PC-9 (cell line): ENCODE results near the gene PPP2R2C. TPM values are rescaled to one million over a fixed set of nuclear protein-coding genes. Genes with fewer than 3 reads are reported as not detected.

Experiments used
- BruUV-seq: library from RNA; stranded (reverse); fragments of 400-500 nt; replicated peaks from 2 replicates; lab custom pipeline; 2021; lab: Mats Ljungman, UMichigan
- CTCF ChIA-PET: fragments of 300-600 bp; sonication (Branson Sonifier 250); formaldehyde crosslinking; loops from one replicate; lab custom pipeline; 2022; ENCODE audit warnings: antibody characterized with exemption; lab: Charles Lee
- POLR2A ChIA-PET: fragments of 300-600 bp; sonication (Branson Sonifier 250); formaldehyde crosslinking; loops from one replicate; lab custom pipeline; 2022; ENCODE audit warnings: antibody characterized with exemption; ENCODE audit not compliant: unreplicated experiment; lab: Charles Lee
- DNase-seq, 2 experiments: peaks; one replicate each; pipeline versions ENCODE4 v3.0.0 to v3.0.0-alpha.2; 2015 to 2022; ENCODE audit warnings: mixed read lengths in 1 of 2
- H2AFZ ChIP-seq: fragments of 200-600 bp; sonication (generic); 2 replicates; pipeline ENCODE4 v1.8.1; 2017; ENCODE audit warnings: antibody characterized with exemption
- H3F3A ChIP-seq: fragments of 200-600 bp; sonication (generic); 2 replicates; pipeline ENCODE4 v1.8.1; 2017; ENCODE audit warnings: antibody characterized with exemption, mild to moderate bottlenecking, low read depth; ENCODE audit not compliant: insufficient read depth
- H3K27ac ChIP-seq: fragments of 200-600 bp; sonication (generic); 2 replicates; pipeline ENCODE4 v1.6.1; 2016; ENCODE audit warnings: mixed run types
- H3K27me3 ChIP-seq: fragments of 200-600 bp; sonication (generic); 2 replicates; pipeline ENCODE4 v1.6.1; 2016; ENCODE audit warnings: low read depth, mixed run types; ENCODE audit not compliant: insufficient read depth
- H3K36me3 ChIP-seq: fragments of 200-600 bp; sonication (generic); 2 replicates; pipeline ENCODE4 v1.6.1; 2016; ENCODE audit warnings: low read depth, mixed run types
- H3K4me1 ChIP-seq: fragments of 200-600 bp; sonication (generic); replicated peaks from 2 replicates; pipeline ENCODE4 v1.6.1; 2016; ENCODE audit warnings: mixed run types; ENCODE audit not compliant: insufficient read depth
- H3K4me2 ChIP-seq: fragments of 200-600 bp; sonication (generic); 2 replicates; pipeline ENCODE4 v1.6.1; 2017; ENCODE audit warnings: mixed run types
- H3K4me3 ChIP-seq: fragments of 200-600 bp; sonication (generic); 2 replicates; pipeline ENCODE4 v1.6.1; 2016; ENCODE audit warnings: mixed run types
- H3K79me2 ChIP-seq: fragments of 200-600 bp; sonication (generic); 2 replicates; pipeline ENCODE4 v1.6.1; 2017; ENCODE audit warnings: low read depth, mixed run types
- H3K9me2 ChIP-seq: fragments of 200-600 bp; sonication (generic); 2 replicates; pipeline ENCODE4 v1.8.1; 2017; ENCODE audit warnings: mild to moderate bottlenecking; ENCODE audit not compliant: insufficient read depth
- H3K9me3 ChIP-seq: fragments of 200-600 bp; sonication (generic); 2 replicates; pipeline ENCODE4 v1.8.1; 2016; ENCODE audit warnings: low read depth; ENCODE audit not compliant: insufficient read depth
- H4K20me1 ChIP-seq: fragments of 200-600 bp; sonication (generic); 2 replicates; pipeline ENCODE4 v1.8.1; 2017; ENCODE audit not compliant: insufficient read depth
- EZH2 ChIP-seq: fragments of 200-600 bp; sonication (generic); IDR thresholded peaks from 2 replicates; pipeline ENCODE4 v1.8.0; 2017; ENCODE audit warnings: antibody characterized with exemption, low read depth
- intact Hi-C: fragments of 100-400 bp; cut with micrococcal nuclease; formaldehyde crosslinking; loops from one replicate; pipeline ENCODE4 v1.10.0; 2022; ENCODE audit not compliant: unreplicated experiment
- total RNA-seq: library from RNA; stranded (reverse); gene quantifications from 2 replicates; pipeline ENCODE4 v1.2.3, GENCODE V29; 2021
- TF ChIP-seq, protein P1 (sequence below): fragments of 200-600 bp; sonication (generic); conservative IDR thresholded peaks from 2 replicates; pipeline ENCODE4 v1.6.1; 2017; ENCODE audit warnings: mixed run types, antibody characterized with exemption, mild to moderate bottlenecking, moderate library complexity

Gene PPP2R2C
- total RNA-seq, 1 experiment from 2014 or later, result 40.9 TPM

DNA sequence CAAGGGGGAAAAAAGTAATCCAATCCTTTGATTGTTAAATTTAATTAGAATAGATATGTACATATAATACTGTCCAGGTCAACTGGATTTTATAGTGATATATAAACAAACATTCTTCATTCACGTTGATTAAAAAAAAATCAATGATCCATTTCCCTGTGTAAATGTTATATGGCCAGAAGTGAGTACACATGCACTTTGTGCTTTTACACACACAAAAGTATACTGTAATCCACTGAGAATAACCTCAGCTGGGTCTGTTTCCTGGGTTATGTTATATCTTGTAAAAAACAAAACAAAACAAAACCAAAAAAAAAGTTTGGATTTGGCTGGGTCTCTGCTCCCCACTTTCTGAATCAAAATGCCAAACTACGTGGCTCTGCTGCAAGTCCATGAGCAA, 151.1 kb downstream of the PPP2R2C start:
- Histone ChIP-seq H3K4me1 (no peaks in the 10 kb centered on the region), H3F3A (no peaks in the 10 kb centered on the region), H3K79me2 (no peaks in the 10 kb centered on the region), H4K20me1 (no peaks in the 10 kb centered on the region), H3K9me2 (no peaks in the 10 kb centered on the region), H2AFZ (no peak overlapping the region), H3K4me2 (no peak overlapping the region), H3K27ac (no peak overlapping the region), H3K9me3 (no peaks in the 10 kb centered on the region), H3K36me3 (no peaks in the 10 kb centered on the region), H3K4me3 (no peak overlapping the region), H3K27me3 (no peaks in the 10 kb centered on the region)
- TF ChIP-seq, protein P1, sequence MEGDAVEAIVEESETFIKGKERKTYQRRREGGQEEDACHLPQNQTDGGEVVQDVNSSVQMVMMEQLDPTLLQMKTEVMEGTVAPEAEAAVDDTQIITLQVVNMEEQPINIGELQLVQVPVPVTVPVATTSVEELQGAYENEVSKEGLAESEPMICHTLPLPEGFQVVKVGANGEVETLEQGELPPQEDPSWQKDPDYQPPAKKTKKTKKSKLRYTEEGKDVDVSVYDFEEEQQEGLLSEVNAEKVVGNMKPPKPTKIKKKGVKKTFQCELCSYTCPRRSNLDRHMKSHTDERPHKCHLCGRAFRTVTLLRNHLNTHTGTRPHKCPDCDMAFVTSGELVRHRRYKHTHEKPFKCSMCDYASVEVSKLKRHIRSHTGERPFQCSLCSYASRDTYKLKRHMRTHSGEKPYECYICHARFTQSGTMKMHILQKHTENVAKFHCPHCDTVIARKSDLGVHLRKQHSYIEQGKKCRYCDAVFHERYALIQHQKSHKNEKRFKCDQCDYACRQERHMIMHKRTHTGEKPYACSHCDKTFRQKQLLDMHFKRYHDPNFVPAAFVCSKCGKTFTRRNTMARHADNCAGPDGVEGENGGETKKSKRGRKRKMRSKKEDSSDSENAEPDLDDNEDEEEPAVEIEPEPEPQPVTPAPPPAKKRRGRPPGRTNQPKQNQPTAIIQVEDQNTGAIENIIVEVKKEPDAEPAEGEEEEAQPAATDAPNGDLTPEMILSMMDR, result no peak
- no peak for TF ChIP-seq EZH2
- POLR2A ChIA-PET, result no interaction called here
- intact Hi-C loops, result no loop called here
- CTCF ChIA-PET, result interaction anchor here (0.5 kb wide), 1 partner anchor 290 kb away, joined by 3 read pairs; no protein-coding TSS in a partner anchor
- no peak for DNase-seq
- no TSS peak for BruUV-seq

DNA sequence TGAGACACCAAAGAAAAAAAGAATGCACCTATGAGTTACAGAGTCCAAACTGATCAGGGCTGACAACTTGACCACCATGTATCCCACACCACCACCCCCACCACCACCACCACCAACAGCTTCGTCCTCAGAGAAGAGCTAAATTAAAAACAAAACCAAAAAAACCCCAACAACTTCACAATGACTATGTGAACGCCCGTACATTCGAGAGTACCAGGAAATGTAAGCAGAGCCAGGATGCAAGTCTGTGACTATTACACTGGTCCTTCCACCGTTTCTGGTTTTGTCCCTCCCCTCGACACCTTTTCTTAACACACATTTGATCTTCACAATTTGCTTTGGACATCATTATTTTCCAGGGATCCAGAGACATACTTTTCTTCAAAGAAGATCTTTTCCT, 151.8 kb downstream of the PPP2R2C start:
- no TSS peak for BruUV-seq
- no peaks in the 10 kb centered on the region for H3K4me1 ChIP-seq
- no peaks in the 10 kb centered on the region for H3K27me3 ChIP-seq
- ChIA-PET POLR2A (no interaction called here), CTCF (interaction anchor here (1.2 kb wide), 1 partner anchor 57 kb away, joined by 17 read pairs; no protein-coding TSS in a partner anchor)
- H3K4me3 ChIP-seq, result no peak overlapping the region
- TF ChIP-seq, protein P1, result no peak
- TF ChIP-seq EZH2, result no peak
- H3F3A ChIP-seq, result no peaks in the 10 kb centered on the region
- H3K27ac ChIP-seq, result no peak overlapping the region
- H4K20me1 ChIP-seq, result no peaks in the 10 kb centered on the region
- H3K36me3 ChIP-seq, result no peaks in the 10 kb centered on the region
- H3K79me2 ChIP-seq, result no peaks in the 10 kb centered on the region
- no peak for DNase-seq
- intact Hi-C loops, result no loop called here
- no peak overlapping the region for H3K4me2 ChIP-seq
- H2AFZ ChIP-seq, result no peak overlapping the region
- no peaks in the 10 kb centered on the region for H3K9me2 ChIP-seq
- H3K9me3 ChIP-seq, result no peaks in the 10 kb centered on the region

DNA sequence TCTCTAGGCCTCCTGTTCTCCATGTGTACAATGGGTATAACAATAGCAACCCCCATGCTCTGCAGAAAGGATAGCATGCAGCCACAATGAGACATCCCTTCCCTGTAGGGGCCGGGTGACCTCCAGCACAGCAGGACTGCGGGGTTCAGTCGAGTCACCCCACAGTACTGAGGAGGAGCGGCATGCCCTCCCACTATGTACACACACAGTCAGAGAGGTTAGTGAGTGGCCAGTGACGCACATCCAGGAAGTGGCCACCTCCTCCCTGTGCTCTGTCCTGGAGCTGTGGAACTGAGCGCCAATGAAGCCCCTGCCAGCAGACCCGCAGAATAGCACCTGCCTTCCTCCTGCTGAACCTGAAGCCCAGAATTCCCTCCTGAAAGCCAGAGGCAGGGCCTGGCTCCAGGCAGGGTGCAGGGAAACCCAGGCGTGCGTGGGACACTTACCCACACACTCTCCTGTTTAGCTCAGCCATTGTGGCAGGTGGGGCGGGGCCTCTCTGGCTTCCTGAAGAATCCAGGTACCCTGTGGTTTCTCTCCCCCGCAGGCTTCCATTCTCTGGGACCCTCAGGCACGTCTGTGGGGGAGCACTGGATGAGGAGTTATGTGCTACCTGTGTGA, 152.8 kb downstream of the PPP2R2C start:
- Histone ChIP-seq H3K27ac (no peak overlapping the region), H2AFZ (no peak overlapping the region), H3K9me2 (no peaks in the 10 kb centered on the region), H4K20me1 (no peaks in the 10 kb centered on the region), H3K4me2 (no peak overlapping the region), H3K27me3 (no peaks in the 10 kb centered on the region), H3K4me3 (no peak overlapping the region), H3K4me1 (no peaks in the 10 kb centered on the region), H3K36me3 (no peaks in the 10 kb centered on the region), H3F3A (no peaks in the 10 kb centered on the region), H3K9me3 (no peaks in the 10 kb centered on the region), H3K79me2 (no peaks in the 10 kb centered on the region)
- no TSS peak for BruUV-seq
- CTCF ChIA-PET, result interaction anchor here (0.6 to 1.2 kb wide), 2 partner anchors 56 to 106 kb away, joined by 4 to 17 read pairs; no protein-coding TSS in a partner anchor
- intact Hi-C loops, result no loop called here
- DNase-seq, result no peak
- POLR2A ChIA-PET, result no interaction called here
- no peak for TF ChIP-seq EZH2
- TF ChIP-seq, protein P1, result no peak
